GM23248 (cell line): Measurements from ENCODE around the gene ZNF729. TPM values are rescaled to one million over a fixed set of nuclear protein-coding genes. Genes with fewer than 3 reads are reported as not detected.

Experiments used
- DNase-seq: peaks from one replicate; pipeline ENCODE4 v3.0.0-alpha.2; 2015
- H2AFZ ChIP-seq: fragments of 200-600 bp; sonication (generic); 2 replicates; pipeline ENCODE4 v1.6.1; 2016; ENCODE audit warnings: antibody characterized with exemption
- H3F3A ChIP-seq: fragments of 200-600 bp; sonication (generic); 2 replicates; pipeline ENCODE4 v1.6.1; 2016; ENCODE audit warnings: mild to moderate bottlenecking, antibody characterized with exemption, mixed run types; ENCODE audit not compliant: insufficient read depth
- H3K27ac ChIP-seq: fragments of 200-600 bp; sonication (generic); 2 replicates; pipeline ENCODE4 v1.5.1; 2016; ENCODE audit warnings: mild to moderate bottlenecking
- H3K27me3 ChIP-seq: fragments of 200-600 bp; sonication (generic); replicated peaks from 2 replicates; pipeline ENCODE4 v1.6.1; 2016; ENCODE audit warnings: mild to moderate bottlenecking; ENCODE audit not compliant: insufficient read depth
- H3K36me3 ChIP-seq: fragments of 200-600 bp; sonication (generic); 2 replicates; pipeline ENCODE4 v1.6.1; 2016; ENCODE audit warnings: low read depth, mild to moderate bottlenecking
- H3K4me1 ChIP-seq: fragments of 200-600 bp; sonication (generic); 2 replicates; pipeline ENCODE4 v1.6.1; 2016; ENCODE audit warnings: mild to moderate bottlenecking; ENCODE audit not compliant: insufficient read depth
- H3K4me2 ChIP-seq: fragments of 200-600 bp; sonication (generic); one replicate; pipeline ENCODE4 v1.6.1; 2016; ENCODE audit warnings: mild to moderate bottlenecking; ENCODE audit not compliant: unreplicated experiment
- H3K4me3 ChIP-seq: fragments of 200-600 bp; sonication (generic); 2 replicates; pipeline ENCODE4 v1.5.1; 2016; ENCODE audit warnings: mild to moderate bottlenecking
- H3K79me2 ChIP-seq: fragments of 200-600 bp; sonication (generic); 2 replicates; pipeline ENCODE4 v1.6.1; 2016; ENCODE audit warnings: mild to moderate bottlenecking; ENCODE audit not compliant: insufficient read depth
- H3K9ac ChIP-seq: fragments of 200-600 bp; sonication (generic); 2 replicates; pipeline ENCODE4 v1.6.1; 2016; ENCODE audit warnings: mild to moderate bottlenecking
- H3K9me2 ChIP-seq: fragments of 200-600 bp; sonication (generic); 2 replicates; pipeline ENCODE4 v1.6.1; 2016; ENCODE audit warnings: mixed run types, mild to moderate bottlenecking, moderate library complexity; ENCODE audit not compliant: insufficient read depth
- H3K9me3 ChIP-seq: fragments of 200-600 bp; sonication (generic); one replicate; pipeline ENCODE4 v1.6.1; 2017; ENCODE audit warnings: low read depth
- H4K20me1 ChIP-seq: fragments of 200-600 bp; sonication (generic); 2 replicates; pipeline ENCODE4 v1.6.0; 2016; ENCODE audit not compliant: insufficient read depth
- EZH2 ChIP-seq: fragments of 200-600 bp; sonication (generic); IDR thresholded peaks from 2 replicates; pipeline ENCODE4 v1.6.1; 2018; ENCODE audit warnings: antibody characterized with exemption, mild to moderate bottlenecking; ENCODE audit not compliant: insufficient read depth, poor library complexity, severe bottlenecking
- EZH2phosphoT487 ChIP-seq: fragments of 200-600 bp; sonication (generic); IDR thresholded peaks from 2 replicates; pipeline ENCODE4 v1.6.1; 2018; ENCODE audit warnings: antibody characterized with exemption, moderate library complexity, mild to moderate bottlenecking, low read depth; ENCODE audit not compliant: insufficient read depth
- WGBS, 2 experiments: methylation state at CpG; one replicate each; pipeline ENCODE4 v1.1.6; 2015 to 2017; ENCODE audit warnings: low lambda C conversion rate in 2 of 2, low coverage in 1 of 2; ENCODE audit errors: missing lambda C conversion rate in 2 of 2; 5-methylcytosine and 5-hydroxymethylcytosine counted together
- in situ Hi-C: fragments of 300-500 bp; cut with MboI; formaldehyde crosslinking; loops from 2 replicates; pipeline ENCODE4 v1.15.0; 2020
- polyA plus RNA-seq: library from polyadenylated mRNA; unstranded; fragments of >200 nt; fragmentation: Nextera tagmentation; extraction: Ambion mirVana; gene quantifications from 2 replicates; pipeline ENCODE4 v1.2.1, GENCODE V29; 2016
- small RNA-seq: library from RNA; depleted of rRNA; stranded (forward); fragments of <200 nt; gene quantifications from one replicate; pipeline ENCODE3, GENCODE V24; 2014; ENCODE audit warnings: low read depth, low replicate concordance
- total RNA-seq: library from RNA; depleted of rRNA; stranded (reverse); fragments of >200 nt; shearing (Covaris generic); gene quantifications from 2 replicates; pipeline ENCODE4 v1.2.3, GENCODE V29; 2014; rRNA removed

Gene ZNF729
- total and polyA plus RNA-seq, 2 experiments from 2014 or later, result not detected

- no peaks in the 10 kb centered on the region for H3K9me2 ChIP-seq
- no peak for DNase-seq
- H3F3A ChIP-seq, result no peaks in the 10 kb centered on the region
- H3K4me3 ChIP-seq, result no peak overlapping the region
- no peak overlapping the region for H2AFZ ChIP-seq
- no peak overlapping the region for H3K27ac ChIP-seq
- H3K79me2 ChIP-seq, result no peaks in the 10 kb centered on the region
- in situ Hi-C loops, result no loop called here
- H3K27me3 ChIP-seq, result no peaks in the 10 kb centered on the region
- no peak for TF ChIP-seq EZH2phosphoT487
- no peak for TF ChIP-seq EZH2
- no peaks in the 10 kb centered on the region for H3K9me3 ChIP-seq
- H3K4me1 ChIP-seq, result no peaks in the 10 kb centered on the region
- H3K9ac ChIP-seq, result no peak overlapping the region
- H3K4me2 ChIP-seq, result no peak overlapping the region
- no peaks in the 10 kb centered on the region for H3K36me3 ChIP-seq
- 34 to 37% methylated on average over 3 of the region's 3 CpGs for WGBS, 2 experiments
- H4K20me1 ChIP-seq, result no peaks in the 10 kb centered on the region
Observed at GRCh38 chr19:22331521-22331920, 45.3 kb downstream of the ZNF729 start.

- H3K4me3 ChIP-seq, result no peak overlapping the region
- no peaks in the 10 kb centered on the region for H3K9me2 ChIP-seq
- no peaks in the 10 kb centered on the region for H3K79me2 ChIP-seq
- H2AFZ ChIP-seq, result no peak overlapping the region
- no peaks in the 10 kb centered on the region for H3F3A ChIP-seq
- H3K4me1 ChIP-seq, result no peaks in the 10 kb centered on the region
- no peaks in the 10 kb centered on the region for H3K36me3 ChIP-seq
- H3K9me3 ChIP-seq, result no peaks in the 10 kb centered on the region
- TF ChIP-seq EZH2phosphoT487 (no peak), EZH2 (no peak)
- H3K27ac ChIP-seq, result no peak overlapping the region
- H3K4me2 ChIP-seq, result no peak overlapping the region
- H4K20me1 ChIP-seq, result no peaks in the 10 kb centered on the region
- in situ Hi-C loops, result no loop called here
- peak; percentile 9 for DNase-seq
- H3K9ac ChIP-seq, result no peak overlapping the region
- no peaks in the 10 kb centered on the region for H3K27me3 ChIP-seq
Observed at GRCh38 chr19:22332924-22333323, 46.7 kb downstream of the ZNF729 start.

- H3K4me1 ChIP-seq, result no peaks in the 10 kb centered on the region
- H3K9me2 ChIP-seq, result no peaks in the 10 kb centered on the region
- H3K27me3 ChIP-seq, result no peaks in the 10 kb centered on the region
- 37 to 46% methylated on average over 2 of the region's 2 CpGs for WGBS, 2 experiments
- no peak overlapping the region for H2AFZ ChIP-seq
- no peaks in the 10 kb centered on the region for H3K9me3 ChIP-seq
- H3F3A ChIP-seq, result no peaks in the 10 kb centered on the region
- H4K20me1 ChIP-seq, result no peaks in the 10 kb centered on the region
- H3K27ac ChIP-seq, result no peak overlapping the region
- H3K4me3 ChIP-seq, result no peak overlapping the region
- no peaks in the 10 kb centered on the region for H3K36me3 ChIP-seq
- no peak for DNase-seq
- H3K79me2 ChIP-seq, result no peaks in the 10 kb centered on the region
- no peak overlapping the region for H3K4me2 ChIP-seq
- H3K9ac ChIP-seq, result no peak overlapping the region
- TF ChIP-seq EZH2phosphoT487 (no peak), EZH2 (no peak)
- in situ Hi-C loops, result no loop called here
Observed at GRCh38 chr19:22335716-22336115, 49.5 kb downstream of the ZNF729 start.

- Histone ChIP-seq H4K20me1 (no peaks in the 10 kb centered on the region), H3F3A (no peaks in the 10 kb centered on the region), H3K4me1 (no peaks in the 10 kb centered on the region), H3K4me3 (no peak overlapping the region), H3K9ac (no peak overlapping the region), H3K27me3 (no peaks in the 10 kb centered on the region), H3K27ac (no peak overlapping the region), H3K9me3 (no peaks in the 10 kb centered on the region), H2AFZ (no peak overlapping the region), H3K4me2 (no peak overlapping the region), H3K36me3 (no peaks in the 10 kb centered on the region), H3K9me2 (no peaks in the 10 kb centered on the region), H3K79me2 (no peaks in the 10 kb centered on the region)
- WGBS, 2 experiments, result 23 to 31% methylated on average over 1 to 2 of the region's 2 CpGs
- in situ Hi-C loops, result no loop called here
- no peak for DNase-seq
- TF ChIP-seq EZH2 (no peak), EZH2phosphoT487 (no peak)
Observed at GRCh38 chr19:22354665-22355064, 68.4 kb downstream of the ZNF729 start.

Small RNA genes lying within 50 kb of the gene (small RNA-seq; reads per million reads assigned to genes)
- gene AC011494.1, result not detected

Other genes starting within 250 kb of the ZNF729 start
- gene ZNF257, start 234.0 kb upstream of the ZNF729 start, total RNA-seq, result 3.0 TPM in 1 of 2 replicates, not detected in the other
- gene ZNF257, start 234.0 kb upstream of the ZNF729 start, polyA plus RNA-seq, result 0.22 and 0.23 TPM in 2 replicates
- gene ZNF676, start 89.5 kb upstream of the ZNF729 start, total RNA-seq, result under 0.01 and 0.63 TPM in 2 replicates
- gene ZNF676, start 89.5 kb upstream of the ZNF729 start, polyA plus RNA-seq, result not detected in 2 replicates
- gene ZNF98, start 135.9 kb downstream of the ZNF729 start, total RNA-seq, result not detected in 2 replicates
- not detected in 2 replicates for gene ZNF98, start 135.9 kb downstream of the ZNF729 start, polyA plus RNA-seq